T1000 (cell line): ENCODE data around the gene MED23.
"Not testable (repeated sequence)": the region's sequence is repeated elsewhere in the genome, so short reads cannot be mapped to it uniquely, and the experiment has no call there.

Experiments
- DNase-seq: peaks from one replicate; lab custom pipeline; 2025; ENCODE audit warnings: mixed read lengths; lab: John Stamatoyannopoulos, UW

MED23 gene

GRCh38 chr6:131574686-131575085 lies 53.4 kb downstream of the MED23 start:
- DNase-seq, result no peak

- no peak for DNase-seq
Observed at GRCh38 chr6:131574133-131574532, 53.9 kb downstream of the MED23 start.

- no peak for DNase-seq
Observed at GRCh38 chr6:131572686-131573415, 55.2 kb downstream of the MED23 start, which contains the start of gene ARG1. ARG1 (plus strand) TSS chr6:131573226; CDS start chr6:131573283, 57 bp downstream.

- DNase-seq, result no peak
Observed at GRCh38 chr6:131568726-131569125, 59.3 kb downstream of the MED23 start.

- DNase-seq, result no peak
Observed at GRCh38 chr6:131565056-131565455, 63.0 kb downstream of the MED23 start.

- DNase-seq, result no peak
Observed at GRCh38 chr6:131561925-131562707, 65.9 kb downstream of the MED23 start.

- no peak for DNase-seq
Observed at GRCh38 chr6:131558922-131559321, 69.1 kb downstream of the MED23 start.

- no peak for DNase-seq
Observed at GRCh38 chr6:131555992-131556391, 72.0 kb downstream of the MED23 start.

- DNase-seq, result no peak
Observed at GRCh38 chr6:131552572-131552971, 75.5 kb downstream of the MED23 start.

GRCh38 chr6:131551902-131552301 lies 76.1 kb downstream of the MED23 start:
- DNase-seq, result no peak

- DNase-seq, result no peak
Observed at GRCh38 chr6:131549811-131550210, 78.2 kb downstream of the MED23 start.

- no peak for DNase-seq
Observed at GRCh38 chr6:131548441-131548840, 79.6 kb downstream of the MED23 start.

- no peak for DNase-seq
Observed at GRCh38 chr6:131547488-131547887, 80.6 kb downstream of the MED23 start.

GRCh38 chr6:131545317-131545716 lies 82.7 kb downstream of the MED23 start:
- DNase-seq, result no peak

- DNase-seq, result not testable (repeated sequence)
Observed at GRCh38 chr6:131538615-131539014, 89.4 kb downstream of the MED23 start.

- no peak for DNase-seq
Observed at GRCh38 chr6:131532580-131533039, 95.4 kb downstream of the MED23 start.

GRCh38 chr6:131531681-131532080 lies 96.4 kb downstream of the MED23 start:
- not testable (repeated sequence) for DNase-seq

- DNase-seq, result not testable (repeated sequence)
Observed at GRCh38 chr6:131530936-131531335, 97.1 kb downstream of the MED23 start.

- no peak for DNase-seq
Observed at GRCh38 chr6:131524695-131525336, 103.2 kb downstream of the MED23 start.

- no peak for DNase-seq
Observed at GRCh38 chr6:131523988-131524673, 103.9 kb downstream of the MED23 start.
